Stimulated activated CD4-positive, alpha-beta T cell treated with anti-CD3 and anti-CD28 coated beads, Interleukin-15, amount 100 ng/mL, for 24 hours (primary cell): ENCODE measurements around the gene SLC26A1.

ENCODE experiments used
- DNase-seq: peaks from one replicate; pipeline ENCODE4 v3.0.0-alpha.2; 2020

Gene SLC26A1, protein sequence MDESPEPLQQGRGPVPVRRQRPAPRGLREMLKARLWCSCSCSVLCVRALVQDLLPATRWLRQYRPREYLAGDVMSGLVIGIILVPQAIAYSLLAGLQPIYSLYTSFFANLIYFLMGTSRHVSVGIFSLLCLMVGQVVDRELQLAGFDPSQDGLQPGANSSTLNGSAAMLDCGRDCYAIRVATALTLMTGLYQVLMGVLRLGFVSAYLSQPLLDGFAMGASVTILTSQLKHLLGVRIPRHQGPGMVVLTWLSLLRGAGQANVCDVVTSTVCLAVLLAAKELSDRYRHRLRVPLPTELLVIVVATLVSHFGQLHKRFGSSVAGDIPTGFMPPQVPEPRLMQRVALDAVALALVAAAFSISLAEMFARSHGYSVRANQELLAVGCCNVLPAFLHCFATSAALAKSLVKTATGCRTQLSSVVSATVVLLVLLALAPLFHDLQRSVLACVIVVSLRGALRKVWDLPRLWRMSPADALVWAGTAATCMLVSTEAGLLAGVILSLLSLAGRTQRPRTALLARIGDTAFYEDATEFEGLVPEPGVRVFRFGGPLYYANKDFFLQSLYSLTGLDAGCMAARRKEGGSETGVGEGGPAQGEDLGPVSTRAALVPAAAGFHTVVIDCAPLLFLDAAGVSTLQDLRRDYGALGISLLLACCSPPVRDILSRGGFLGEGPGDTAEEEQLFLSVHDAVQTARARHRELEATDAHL

DNA sequence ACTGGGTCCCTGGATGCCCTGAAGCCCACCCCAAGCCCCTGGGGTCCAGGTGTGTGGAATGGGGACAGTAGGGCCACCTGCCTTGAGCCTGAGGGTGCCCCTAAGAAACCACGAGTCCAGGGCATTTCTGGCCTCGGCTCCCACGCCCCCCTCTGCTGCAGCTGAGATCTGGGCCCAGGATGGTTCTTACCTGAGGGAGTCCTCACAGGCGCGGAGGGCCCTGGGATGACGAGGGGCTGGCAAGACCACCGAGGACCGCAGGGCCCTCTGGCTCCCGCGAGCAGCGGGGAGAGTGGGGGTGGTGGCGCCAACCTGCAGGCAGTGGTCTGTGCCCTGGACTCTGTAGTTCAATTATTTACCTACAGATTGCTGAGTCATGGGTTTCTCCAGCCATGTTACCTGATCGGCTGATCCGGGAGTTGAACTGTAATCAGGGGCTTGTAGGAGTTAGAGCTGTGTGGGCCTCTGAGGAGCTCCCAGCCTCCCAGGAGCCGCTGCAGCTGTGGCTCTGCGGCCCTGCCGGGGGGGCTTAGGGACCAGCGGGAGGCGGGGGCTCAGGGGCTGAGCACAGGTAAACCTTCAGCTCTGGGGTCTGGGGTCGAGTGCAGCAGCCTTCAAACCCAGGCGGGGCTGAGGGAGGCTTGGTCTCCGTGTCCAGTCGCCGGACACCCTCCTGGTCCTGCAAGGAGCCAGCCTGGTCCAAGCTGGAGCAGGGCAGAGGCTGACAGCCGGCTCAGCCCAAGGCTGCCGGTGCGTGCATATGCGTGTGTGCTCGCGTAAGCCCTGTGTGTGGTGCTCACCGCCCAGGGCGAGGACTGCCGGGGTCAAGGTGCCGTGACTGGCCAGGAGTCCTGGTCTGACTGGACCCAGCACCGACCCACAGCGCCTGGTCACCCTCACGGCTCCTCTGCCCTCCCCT, at the start of gene SLC26A1:
SLC26A1 (minus strand) TSS at position 294 of the 919 bp plus-strand sequence. CDS start 1,701 bp downstream, outside the sequence.
- DNase-seq, result no peak

DNA sequence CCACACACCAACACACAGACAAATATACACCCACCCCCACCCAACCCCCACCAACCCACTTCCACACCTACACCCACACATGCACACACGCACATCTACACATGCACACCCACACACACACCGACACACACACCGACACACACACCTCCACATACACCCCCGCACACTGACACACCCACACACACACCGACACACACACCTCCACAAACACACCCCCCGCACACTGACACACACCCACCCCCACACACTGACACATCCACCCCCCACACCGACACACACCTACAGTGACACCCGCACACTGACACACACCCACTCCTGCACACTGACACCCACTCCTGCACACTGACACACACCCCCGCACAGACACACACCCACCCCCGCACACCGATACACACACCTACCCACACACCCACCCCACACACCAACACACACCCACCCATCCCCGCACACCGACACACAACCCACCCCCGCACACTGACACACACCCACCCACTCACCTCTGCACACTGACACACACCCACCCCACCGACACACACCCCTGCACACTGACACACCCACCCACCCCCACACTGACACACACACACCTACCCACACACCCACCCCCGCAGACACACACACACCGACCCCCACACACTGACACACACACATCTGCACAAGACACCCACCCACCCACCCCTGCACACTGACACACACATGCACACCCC, 49.3 kb upstream of the SLC26A1 start:
- no peak for DNase-seq

DNA sequence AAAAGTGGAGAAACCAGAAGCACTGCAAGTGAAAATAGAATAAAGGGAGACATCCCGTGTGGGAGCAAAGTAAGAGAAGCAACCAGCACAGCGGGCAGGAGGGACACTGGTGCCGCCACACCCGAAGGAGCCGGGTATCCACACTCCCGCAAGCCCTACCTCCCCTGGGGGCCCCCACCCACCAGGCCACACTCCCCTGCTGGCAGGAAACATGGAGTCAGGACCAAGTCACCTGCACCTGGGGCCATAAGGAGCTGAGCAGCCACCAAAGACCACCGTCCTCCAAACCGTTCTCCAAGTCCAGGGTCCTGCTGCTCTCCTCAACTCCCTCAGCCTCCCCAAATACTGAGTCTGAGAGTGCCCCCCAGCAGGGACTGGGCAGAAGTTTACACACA, 48.7 kb upstream of the SLC26A1 start:
- no peak for DNase-seq

DNA sequence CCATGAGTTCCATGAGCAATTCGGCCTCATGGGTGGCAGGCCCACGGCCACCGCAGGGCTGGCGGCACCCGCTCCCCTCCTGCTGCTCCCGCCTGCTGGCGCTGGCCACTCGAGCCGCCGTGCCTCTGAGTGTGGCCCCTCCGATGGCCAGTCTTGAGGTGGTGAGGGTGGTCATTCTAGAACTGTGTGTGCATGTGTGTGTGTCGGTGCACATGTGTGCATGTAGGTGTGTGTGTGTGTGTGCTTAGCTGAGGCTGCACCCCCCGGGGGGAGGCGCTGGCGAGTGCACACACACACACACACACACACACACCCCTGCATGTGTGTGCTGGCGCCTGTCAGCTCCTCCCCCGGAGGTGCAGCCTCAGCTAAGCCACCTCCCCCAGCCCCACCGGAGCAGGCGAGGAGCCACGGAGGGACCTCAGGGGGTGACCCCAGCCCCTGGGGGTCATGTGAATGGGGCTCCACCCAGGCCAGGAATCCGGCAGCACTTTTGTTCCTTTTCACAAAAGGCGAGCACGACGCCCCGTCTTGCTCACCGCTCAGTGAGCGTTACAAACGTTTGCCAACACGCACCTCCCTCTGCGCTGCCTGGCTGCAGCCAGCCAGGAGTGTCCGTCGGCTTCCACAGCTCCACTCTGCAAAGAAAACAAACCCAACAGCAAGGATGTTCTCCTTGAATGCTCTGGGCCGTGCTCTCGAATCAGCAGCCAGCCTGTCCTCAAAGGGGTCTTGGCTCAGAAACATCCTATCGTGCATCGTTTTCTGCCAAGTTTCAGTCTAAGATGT, 48.1 kb upstream of the SLC26A1 start:
- no peak for DNase-seq

DNA sequence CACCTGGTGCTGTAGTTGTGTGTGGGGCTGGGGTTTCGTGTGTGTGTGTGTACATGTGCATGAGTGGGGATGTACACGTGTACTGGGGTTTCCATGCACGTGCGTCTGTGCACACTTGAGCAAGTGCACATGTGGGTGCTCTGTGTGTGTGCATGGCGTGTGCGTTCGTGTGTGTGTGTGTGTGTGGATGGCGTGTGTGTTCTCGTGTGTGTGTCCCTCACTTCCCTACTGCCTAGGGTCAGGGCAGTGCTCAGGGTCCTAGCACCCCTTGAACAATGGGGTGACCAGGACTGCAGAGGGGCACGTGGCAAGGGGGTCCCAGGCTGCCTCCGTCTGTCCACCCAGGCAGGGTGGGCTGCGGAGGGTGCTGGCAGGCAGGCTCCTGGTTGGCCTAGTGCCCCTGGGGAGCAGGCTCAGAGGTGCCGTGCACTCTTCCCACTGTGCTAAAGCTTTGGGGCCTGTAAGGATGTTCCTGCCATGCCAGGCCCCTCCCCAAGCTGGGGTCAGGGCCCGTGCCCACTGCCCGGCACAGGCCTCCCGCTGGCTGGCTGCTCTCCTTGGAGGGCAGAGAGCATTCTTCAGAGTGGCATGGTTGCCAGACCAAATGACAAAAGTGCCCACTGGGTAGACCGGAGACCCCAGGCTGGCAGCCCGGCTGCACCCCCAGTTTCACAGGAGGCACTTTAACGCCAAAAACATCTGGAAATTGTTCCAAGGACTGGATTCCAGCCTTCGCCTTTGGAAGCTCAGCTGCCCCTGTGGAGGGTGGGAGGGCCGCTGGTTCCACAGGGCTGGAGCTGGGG, 47.3 kb upstream of the SLC26A1 start:
- no peak for DNase-seq

DNA sequence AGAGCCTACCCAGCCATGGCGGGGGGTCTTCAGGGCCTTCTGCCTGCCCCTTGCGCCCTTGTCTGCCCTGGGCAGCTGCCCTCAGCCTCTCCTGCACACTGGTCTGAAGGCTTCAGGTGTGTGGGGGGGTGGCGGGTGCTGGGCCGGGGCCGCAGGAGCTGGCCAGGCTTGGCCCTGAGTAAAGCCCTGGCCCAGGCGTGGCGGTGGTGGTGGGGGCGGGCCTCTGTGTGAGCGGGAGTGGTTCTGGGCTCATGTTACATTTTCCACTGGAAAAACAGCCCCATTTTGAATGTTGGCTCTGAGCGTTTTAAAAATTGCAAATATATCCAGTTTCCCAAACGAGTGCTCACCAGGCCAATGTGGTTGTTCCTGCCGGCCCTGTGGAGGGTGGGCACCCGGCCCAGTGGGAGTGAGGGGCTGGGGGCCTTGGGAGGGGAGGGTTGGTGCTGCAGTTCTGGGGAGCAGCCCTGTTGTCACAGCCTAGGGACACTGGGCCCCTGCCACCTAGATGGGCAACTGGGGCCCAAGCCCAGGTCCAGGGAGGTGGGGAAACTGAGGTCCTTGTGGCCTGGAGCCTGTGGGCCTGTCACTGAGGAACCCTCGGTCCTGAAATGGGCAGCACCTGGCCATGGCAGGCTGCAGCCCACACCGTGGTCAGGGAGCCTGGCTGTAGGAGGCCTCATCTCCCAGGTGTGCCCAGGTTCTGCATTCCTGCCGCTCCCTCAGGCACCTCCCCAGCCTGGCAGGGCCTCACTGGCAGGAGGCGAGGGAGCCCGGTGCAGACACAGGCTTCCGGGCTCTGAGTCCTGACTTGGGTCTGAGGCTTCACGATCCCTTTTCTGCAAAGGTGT, 46.5 kb upstream of the SLC26A1 start:
- DNase-seq, result no peak

DNA sequence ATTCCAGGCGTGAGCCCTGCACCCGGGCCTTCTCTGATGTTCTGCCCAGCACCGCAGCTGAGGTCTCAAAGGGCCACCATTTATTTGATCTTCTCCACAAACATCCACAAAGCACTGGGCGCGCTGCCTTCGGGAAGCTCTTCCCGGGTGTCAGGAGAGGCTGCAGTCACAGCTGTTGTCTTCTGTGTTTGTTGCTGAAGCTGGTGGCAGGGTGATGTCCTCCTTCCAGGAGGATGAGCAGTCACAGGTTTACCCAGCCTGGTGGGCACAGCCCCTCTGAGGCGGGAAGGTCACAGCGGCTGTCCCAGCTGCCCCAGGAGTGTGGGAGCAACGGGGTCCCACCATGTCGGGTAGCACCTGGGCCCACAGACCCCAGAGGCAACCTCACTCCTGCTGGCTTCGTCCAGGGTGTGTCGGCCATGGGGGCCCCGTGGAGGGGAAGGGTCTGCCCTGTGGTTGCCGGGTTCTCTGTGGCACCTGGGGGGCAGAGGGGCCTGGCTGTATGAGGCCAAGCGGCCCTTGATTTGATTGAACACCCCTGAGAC, 45.8 kb upstream of the SLC26A1 start:
- no peak for DNase-seq

DNA sequence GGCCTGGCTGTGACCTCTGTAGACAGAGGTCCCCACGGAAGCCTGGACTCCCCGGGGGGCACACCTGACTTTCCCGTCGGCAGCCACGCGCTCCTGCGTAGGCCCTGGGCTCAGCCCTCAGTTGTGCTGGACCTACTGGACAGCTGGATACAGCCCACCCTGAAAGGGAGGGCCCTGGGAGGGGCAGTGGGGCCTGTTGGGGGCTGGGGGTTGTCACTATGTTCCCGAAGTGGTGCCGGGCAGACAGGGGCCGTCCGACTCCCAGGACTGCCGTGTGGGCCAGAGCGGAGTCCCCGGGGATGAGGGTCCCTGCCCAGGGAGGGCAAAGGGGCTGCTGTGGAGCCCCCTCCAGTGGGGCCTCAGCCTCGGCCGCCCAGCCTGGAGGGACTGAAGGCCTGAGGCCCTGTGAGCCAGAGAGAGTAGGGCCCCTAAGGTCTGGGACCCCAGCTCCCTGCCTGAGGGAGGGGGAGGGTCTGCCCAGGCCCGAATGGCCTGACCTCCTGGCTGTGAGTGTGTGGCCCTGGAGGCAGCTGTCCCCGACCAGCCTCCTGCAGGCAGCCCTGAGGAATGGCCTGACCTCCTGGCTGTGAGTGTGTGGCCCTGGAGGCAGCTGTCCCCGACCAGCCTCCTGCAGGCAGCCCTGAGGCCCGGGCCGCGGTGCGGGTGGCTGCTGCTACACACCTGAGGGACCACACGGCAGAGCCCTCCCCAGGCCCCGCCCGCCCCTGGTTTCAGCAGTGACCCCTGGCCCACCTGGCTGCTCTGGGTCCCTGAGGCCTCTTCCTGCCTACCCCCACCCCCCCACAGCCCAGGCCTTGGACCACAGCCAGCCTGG, 44.0 kb upstream of the SLC26A1 start:
- no peak for DNase-seq

DNA sequence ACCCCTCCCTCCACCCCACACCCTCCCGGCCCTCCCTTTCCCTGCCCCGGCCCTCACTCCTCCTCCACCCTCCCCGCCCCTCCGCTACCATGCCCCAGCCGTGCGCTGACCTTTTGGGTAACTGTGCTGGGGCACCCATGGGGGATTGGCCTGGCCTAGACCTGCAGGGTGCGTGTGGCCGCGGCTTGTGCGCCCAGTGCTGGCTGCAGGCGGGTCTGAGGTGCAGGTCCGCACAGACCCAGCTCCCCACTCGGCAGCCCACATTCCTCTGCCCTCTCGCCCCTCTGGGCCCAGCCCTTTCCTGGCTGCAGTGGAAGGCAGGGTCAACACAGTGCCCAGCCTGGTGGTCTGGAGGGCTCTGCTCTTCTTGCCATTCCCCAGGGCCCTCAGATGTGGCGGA, 42.9 kb upstream of the SLC26A1 start:
- DNase-seq, result no peak

DNA sequence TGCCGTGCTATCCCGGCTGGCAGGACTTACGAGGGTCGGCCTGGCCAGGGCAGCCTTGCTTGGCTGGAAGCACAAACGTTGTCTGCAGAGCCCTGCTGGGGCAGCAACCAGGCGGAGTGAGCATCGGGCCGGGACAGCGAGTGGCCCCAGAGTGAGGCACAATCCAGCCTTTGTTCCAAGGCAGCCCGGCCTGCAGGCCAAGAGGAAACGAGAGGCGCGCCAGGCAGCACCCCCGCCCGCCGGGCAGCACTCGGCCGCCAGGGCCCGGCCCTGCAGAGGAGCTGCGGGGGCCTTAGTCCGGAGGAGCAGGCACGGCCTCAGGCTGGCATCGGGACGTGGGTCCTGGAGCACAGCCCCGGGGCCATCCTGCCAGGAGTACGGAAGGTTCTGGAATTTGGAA, 42.3 kb upstream of the SLC26A1 start:
- DNase-seq, result no peak

DNA sequence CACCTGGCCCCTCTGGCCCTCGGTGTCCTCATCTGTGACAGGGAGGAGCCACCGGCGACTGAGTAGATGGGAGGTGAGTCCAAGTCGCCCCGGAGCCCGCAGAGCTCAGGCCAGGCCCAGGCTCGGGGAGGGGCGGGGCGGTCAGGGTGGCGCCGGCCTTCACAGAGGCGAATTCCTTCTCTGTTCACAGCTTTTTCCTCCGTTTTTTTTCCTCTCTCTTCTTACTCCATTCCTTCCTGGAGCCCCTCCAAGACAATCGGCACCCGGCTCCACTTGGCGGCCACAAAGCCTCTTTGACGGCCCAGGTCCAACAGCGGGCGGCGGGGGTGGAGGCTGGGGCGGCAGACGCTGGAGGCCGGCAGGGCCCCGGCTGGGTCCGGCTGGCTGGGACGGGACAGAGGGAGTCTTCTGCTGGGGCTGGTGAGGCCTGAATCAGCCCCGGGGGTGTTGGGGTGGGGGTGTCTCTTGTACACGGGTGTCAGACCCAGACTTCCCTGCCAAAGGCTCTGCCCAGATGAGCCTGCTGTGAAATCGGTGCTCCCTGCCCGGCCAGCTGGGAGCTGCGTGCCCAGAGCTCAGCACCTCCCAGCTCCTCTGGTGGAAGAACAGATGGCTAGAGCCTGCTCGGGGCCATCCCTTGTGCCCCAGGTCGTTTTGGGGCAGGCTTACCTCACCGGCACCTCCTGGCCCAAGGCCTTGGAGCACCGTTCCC, 40.8 kb upstream of the SLC26A1 start:
- DNase-seq, result no peak

DNA sequence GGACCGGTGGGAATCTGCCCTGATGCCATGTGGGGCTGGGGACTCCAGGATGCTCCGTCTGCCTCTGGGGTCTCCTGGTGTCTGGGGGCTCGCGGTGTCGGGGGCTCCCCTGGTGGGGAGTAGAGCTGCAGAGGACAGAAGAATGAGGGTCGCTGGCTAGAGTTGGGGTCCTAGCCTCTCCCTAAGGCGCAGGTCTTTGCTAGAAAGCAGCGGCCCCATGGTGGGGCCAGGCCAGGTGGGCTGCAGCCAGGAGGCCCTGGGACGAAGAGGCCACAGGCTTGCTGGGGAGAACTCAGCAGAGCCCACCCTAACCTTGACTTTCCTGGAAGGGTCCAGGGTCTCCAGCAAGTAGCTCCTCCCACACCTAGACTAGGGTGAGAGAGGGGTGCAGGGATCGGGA, 39.7 kb upstream of the SLC26A1 start:
- no peak for DNase-seq

DNA sequence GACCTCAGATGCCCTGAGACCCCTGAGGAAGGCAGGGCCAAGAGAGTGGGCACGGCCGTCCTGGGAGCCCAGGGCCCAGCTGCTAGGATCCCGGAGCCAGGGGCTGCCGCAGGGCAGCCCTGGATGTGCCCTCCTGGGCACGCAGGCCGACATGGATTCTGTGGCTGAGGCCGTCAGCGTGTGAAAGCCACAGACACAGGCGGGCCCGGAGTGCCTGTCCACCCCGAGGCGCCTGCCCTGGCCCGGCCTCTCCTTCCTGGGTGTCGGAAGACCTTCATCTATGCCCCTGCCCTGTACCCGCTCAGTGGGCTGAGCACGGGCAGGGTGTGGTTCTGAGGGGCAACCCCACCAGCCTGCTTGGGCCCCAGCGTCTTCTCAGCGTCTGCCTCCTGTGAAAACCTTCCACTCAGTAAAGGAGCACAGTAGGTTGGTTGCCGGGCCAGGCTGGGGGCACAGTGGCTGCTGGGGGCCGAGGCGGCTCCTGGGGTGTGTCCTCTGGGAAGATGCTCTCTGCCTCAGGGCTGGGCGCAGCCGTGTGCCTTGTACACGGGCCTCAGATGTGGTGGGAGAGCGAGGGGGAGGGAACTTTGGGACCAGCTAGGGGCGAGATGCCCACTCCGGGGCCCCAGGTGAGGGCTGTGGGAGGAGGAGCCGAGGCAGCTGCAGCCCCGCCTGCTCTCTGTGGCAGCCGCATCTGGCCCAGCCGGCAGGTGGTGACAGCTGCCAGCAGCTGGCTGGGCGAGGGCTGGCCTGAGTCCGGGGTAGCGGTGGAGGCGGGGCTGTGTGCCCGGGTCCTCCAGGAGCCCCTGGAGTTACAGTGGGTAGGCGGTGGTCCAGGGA, 39.0 kb upstream of the SLC26A1 start:
- DNase-seq, result no peak

DNA sequence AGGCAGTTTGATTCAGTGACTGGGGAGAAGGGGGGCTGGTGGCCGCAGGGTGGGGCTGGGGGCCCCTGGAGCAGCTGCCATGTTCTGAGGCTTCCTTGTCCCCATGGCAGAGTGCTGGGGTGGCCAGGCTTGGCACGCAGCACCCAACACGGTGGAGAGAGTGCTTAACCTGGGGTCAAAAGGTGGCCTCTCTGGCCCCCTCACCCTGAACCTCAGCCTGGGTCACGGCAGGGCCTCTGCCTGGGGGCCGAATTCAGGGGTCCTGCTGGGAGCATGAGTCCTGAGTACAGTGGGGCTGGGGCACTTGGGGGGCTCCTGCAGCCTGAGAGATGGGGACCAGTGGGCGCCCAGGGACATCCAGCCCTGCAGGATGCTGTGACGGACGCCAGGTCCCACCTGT, 38.1 kb upstream of the SLC26A1 start:
- no peak for DNase-seq

DNA sequence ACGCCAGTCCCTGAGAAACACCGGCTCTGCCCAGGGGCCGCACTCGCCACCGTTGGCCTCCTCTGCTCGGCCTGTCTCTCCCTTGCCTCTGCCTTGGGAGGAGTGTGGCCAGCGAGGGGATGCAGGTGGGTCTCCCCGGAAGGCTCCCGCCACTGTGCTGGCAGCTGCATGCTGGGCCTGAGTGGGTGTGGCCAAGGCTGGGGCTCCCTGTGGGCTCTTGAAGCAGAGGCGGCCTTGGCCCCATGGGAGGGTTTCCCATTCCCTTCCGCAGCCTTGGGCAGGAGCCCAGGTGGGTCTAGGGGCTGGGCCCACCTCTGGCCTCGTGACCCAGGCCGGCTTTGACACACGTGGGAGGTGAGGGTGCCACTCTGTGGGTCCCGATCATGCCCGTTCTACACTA, 37.4 kb upstream of the SLC26A1 start:
- no peak for DNase-seq

DNA sequence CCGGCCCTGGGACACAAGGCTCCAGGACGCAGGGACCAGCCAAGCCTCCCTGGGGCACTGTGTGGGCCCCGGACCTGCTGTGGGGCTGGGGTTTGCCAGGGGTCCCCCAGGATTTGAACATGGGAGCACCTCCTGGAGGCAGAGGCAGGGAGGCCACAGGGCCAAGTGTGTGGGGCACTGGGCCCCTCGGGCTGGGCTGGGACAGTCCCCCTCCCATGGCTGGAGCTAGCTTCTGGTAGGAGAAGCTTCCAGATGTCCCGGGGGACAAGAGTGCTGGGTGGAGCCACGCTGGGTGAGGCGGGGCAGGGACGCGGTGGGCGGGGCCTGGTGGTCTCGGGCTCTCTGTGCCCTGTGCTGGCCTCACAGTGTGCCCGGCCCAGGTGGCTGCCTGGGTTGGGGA, 36.8 kb upstream of the SLC26A1 start:
- DNase-seq, result no peak

DNA sequence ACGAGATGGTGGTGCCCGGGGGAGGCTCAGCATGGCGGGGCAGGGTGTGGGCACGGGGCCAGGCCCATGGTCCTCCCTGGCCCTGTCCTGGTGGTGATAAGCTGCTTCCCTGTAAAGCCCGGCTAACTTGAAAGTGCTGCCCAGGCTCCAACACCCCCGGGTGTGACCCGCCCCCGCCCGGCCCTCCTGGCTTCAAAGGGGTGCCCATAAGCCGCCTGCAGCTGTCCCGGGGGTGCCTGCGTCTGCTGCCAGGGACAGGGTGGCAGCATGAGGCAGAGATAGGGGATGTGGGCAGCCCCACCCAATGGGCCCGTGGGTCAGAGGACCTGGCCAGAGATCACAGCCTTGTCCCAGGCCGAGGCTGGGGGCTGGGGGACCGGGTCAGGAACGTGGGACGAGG, 36.3 kb upstream of the SLC26A1 start:
- DNase-seq, result no peak
